Thoracic aorta (tissue), 2 donors: ENCODE results near the gene ZNF552. TPM values are rescaled to one million over a fixed set of nuclear protein-coding genes. Genes with fewer than 3 reads are reported as not detected.
"Not testable (repeated sequence)": the region's sequence is repeated elsewhere in the genome, so short reads cannot be mapped to it uniquely, and the experiment has no call there.

Source experiments
- ATAC-seq: fragments of 150-250 bp; one replicate; pipeline ENCODE4 v1.8.0; 2017; ENCODE audit warnings: low read depth; ENCODE audit not compliant: insufficient number of reproducible peaks, low FRiP score
- DNase-seq: peaks from one replicate; pipeline ENCODE4 v3.0.0-alpha.2; 2020; ENCODE audit warnings: low spot score
- H3K27ac ChIP-seq, 2 donors: fragments of 200-600 bp; sonication (generic); 1 replicate in 1 of 2; 2 replicates in 1 of 2; pipeline ENCODE4 v1.5.1; 2016; ENCODE audit warnings: mild to moderate bottlenecking in 2 of 2, moderate library complexity in 2 of 2
- H3K27me3 ChIP-seq: fragments of 200-600 bp; sonication (generic); replicated peaks from 2 replicates; pipeline ENCODE4 v1.6.0; 2016; ENCODE audit warnings: mild to moderate bottlenecking; ENCODE audit not compliant: insufficient read depth
- H3K36me3 ChIP-seq: fragments of 200-600 bp; sonication (generic); one replicate; pipeline ENCODE4 v1.5.1; 2016
- H3K4me1 ChIP-seq, 2 donors: fragments of 200-600 bp; sonication (generic); 1 replicate in 1 of 2; 2 replicates in 1 of 2; pipeline versions ENCODE4 v1.5.1 to v1.6.0; 2016; ENCODE audit warnings: low read depth in 2 of 2, mild to moderate bottlenecking in 1 of 2; ENCODE audit not compliant: control insufficient read depth in 1 of 2
- H3K4me3 ChIP-seq: fragments of 200-600 bp; sonication (generic); 2 replicates; pipeline ENCODE4 v1.5.1; 2016; ENCODE audit warnings: mild to moderate bottlenecking
- H3K9me3 ChIP-seq: fragments of 200-600 bp; sonication (generic); 2 replicates; pipeline ENCODE4 v1.5.1; 2016
- total RNA-seq, 2 donors: library from RNA; depleted of rRNA; stranded (reverse); fragments of >200 nt; gene quantifications; one replicate each; pipeline versions ENCODE4 v1.1.0 to v1.2.3, GENCODE V29; 2016
- TF ChIP-seq, protein P1 (sequence below): fragments of 200-600 bp; sonication (generic); IDR thresholded peaks from one replicate; pipeline ENCODE4 v1.5.1; 2019; ENCODE audit warnings: antibody characterized with exemption

Gene ZNF552
- total RNA-seq, 2 donors from 2014 or later, result 9.6 to 23.9 TPM

- H3K27me3 ChIP-seq, H3K9me3 ChIP-seq, ATAC-seq, DNase-seq, H3K27ac ChIP-seq, H3K4me3 ChIP-seq, H3K36me3 ChIP-seq: not testable (repeated sequence)
- peaks cover 8 to 10% of the 10 kb centered on the region in 2 donors for H3K4me1 ChIP-seq
Observed at GRCh38 chr19:57821501-57821900, 6.8 kb upstream of the ZNF552 start.

DNA sequence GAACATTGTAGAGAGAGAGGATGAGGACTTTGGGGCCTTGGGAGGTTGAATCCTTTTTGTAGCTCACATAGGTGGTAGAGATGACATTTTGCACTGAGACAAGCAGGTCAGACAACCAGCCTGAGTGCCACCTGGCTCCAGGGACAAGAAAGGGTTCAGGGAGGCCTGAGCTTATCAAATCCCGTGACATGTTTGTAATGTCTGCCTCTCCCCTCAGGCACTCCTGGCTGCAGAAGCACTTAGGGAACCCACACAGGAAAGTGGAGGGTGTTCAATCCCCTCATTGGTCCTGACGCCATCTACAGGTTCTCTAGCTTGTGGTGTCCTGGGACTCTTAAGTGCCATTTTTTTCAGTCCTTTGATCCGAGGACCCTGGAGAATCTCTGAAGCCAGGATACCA, 6.4 kb upstream of the ZNF552 start:
- peaks cover 8 to 10% of the 10 kb centered on the region in 2 donors for H3K4me1 ChIP-seq
- not testable (repeated sequence) for H3K36me3 ChIP-seq, H3K27ac ChIP-seq, H3K27me3 ChIP-seq, DNase-seq, H3K4me3 ChIP-seq, ATAC-seq, H3K9me3 ChIP-seq

- H3K27me3 ChIP-seq, result no peaks in the 10 kb centered on the region
- H3K4me3 ChIP-seq, result peak overlapping the region; percentile 96
- DNase-seq (no peak), ATAC-seq (no peak)
- no peak overlapping the region for H3K27ac ChIP-seq
- peaks cover 8 to 10% of the 10 kb centered on the region in 2 donors for H3K4me1 ChIP-seq
- TF ChIP-seq, protein P1, sequence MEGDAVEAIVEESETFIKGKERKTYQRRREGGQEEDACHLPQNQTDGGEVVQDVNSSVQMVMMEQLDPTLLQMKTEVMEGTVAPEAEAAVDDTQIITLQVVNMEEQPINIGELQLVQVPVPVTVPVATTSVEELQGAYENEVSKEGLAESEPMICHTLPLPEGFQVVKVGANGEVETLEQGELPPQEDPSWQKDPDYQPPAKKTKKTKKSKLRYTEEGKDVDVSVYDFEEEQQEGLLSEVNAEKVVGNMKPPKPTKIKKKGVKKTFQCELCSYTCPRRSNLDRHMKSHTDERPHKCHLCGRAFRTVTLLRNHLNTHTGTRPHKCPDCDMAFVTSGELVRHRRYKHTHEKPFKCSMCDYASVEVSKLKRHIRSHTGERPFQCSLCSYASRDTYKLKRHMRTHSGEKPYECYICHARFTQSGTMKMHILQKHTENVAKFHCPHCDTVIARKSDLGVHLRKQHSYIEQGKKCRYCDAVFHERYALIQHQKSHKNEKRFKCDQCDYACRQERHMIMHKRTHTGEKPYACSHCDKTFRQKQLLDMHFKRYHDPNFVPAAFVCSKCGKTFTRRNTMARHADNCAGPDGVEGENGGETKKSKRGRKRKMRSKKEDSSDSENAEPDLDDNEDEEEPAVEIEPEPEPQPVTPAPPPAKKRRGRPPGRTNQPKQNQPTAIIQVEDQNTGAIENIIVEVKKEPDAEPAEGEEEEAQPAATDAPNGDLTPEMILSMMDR, result no peak
- no peaks in the 10 kb centered on the region for H3K9me3 ChIP-seq
- no peaks in the 10 kb centered on the region for H3K36me3 ChIP-seq
Observed at GRCh38 chr19:57820599-57820998, 5.9 kb upstream of the ZNF552 start.

- ATAC-seq, result peak; percentile 77
- DNase-seq, result peak; percentile 59
- TF ChIP-seq, protein P1, result peak; percentile 5
- Histone ChIP-seq H3K9me3 (no peaks in the 10 kb centered on the region), H3K27ac (peak overlapping the region; percentile 62 to 69), H3K27me3 (no peaks in the 10 kb centered on the region), H3K4me1 (peaks cover 10 to 13% of the 10 kb centered on the region in 2 donors), H3K36me3 (no peaks in the 10 kb centered on the region), H3K4me3 (peak overlapping the region; percentile 96)
Observed at GRCh38 chr19:57819475-57820148, 4.9 kb upstream of the ZNF552 start.

DNA sequence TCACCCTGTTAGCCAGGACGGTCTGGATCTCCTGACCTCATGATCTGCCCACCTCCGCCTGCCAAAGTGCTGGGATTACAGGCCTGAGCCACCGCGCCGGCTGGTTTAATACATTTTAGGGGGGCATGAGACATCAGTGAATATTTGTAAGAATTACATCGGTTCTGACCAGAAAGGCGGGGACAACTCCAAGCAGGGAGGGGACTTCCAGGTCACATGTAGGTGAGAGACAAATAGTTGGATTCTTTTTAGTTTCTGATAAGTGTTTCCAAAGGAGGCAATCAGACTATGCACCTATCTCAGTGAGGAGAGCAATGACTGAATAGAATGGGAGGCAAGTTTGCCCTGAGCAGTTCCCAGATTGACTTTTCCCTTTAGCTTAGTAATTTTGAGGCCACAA, 3.7 kb upstream of the ZNF552 start:
- ATAC-seq, result no peak

GRCh38 chr19:57817976-57818375, 3.3 kb upstream of the ZNF552 start:
- no peak for ATAC-seq
- no peaks in the 10 kb centered on the region for H3K9me3 ChIP-seq
- no peak overlapping the region for H3K27ac ChIP-seq
- no peak overlapping the region for H3K4me3 ChIP-seq
- no peaks in the 10 kb centered on the region for H3K27me3 ChIP-seq
- H3K4me1 ChIP-seq, result peaks cover 13 to 24% of the 10 kb centered on the region in 2 donors
- DNase-seq, result no peak
- TF ChIP-seq, protein P1, result no peak
- H3K36me3 ChIP-seq, result no peaks in the 10 kb centered on the region

More for the DNA sequence above, 3.7 kb upstream of the ZNF552 start:
- DNase-seq, result no peak
- no peaks in the 10 kb centered on the region for H3K27me3 ChIP-seq
- no peak overlapping the region for H3K4me3 ChIP-seq
- H3K4me1 ChIP-seq, result peaks cover 13 to 23% of the 10 kb centered on the region in 2 donors
- H3K36me3 ChIP-seq, result no peaks in the 10 kb centered on the region
- no peak overlapping the region for H3K27ac ChIP-seq
- H3K9me3 ChIP-seq, result no peaks in the 10 kb centered on the region
- TF ChIP-seq, protein P1, result no peak
